C4-2B (cell line): ENCODE measurements around the gene CTTNBP2.

Source experiments
- H3K27ac ChIP-seq: fragments of 450-650 bp; 2 replicates; pipeline ENCODE4 v1.5.1; 2017
- ZFX ChIP-seq: fragments of 450-650 bp; IDR thresholded peaks from 2 replicates; pipeline ENCODE4 v1.6.1; 2017
- TF ChIP-seq, protein P1 (sequence below): fragments of 450-650 bp; conservative IDR thresholded peaks from 2 replicates; pipeline ENCODE4 v1.5.1; 2017; ENCODE audit warnings: mild to moderate bottlenecking

The CTTNBP2 gene

DNA sequence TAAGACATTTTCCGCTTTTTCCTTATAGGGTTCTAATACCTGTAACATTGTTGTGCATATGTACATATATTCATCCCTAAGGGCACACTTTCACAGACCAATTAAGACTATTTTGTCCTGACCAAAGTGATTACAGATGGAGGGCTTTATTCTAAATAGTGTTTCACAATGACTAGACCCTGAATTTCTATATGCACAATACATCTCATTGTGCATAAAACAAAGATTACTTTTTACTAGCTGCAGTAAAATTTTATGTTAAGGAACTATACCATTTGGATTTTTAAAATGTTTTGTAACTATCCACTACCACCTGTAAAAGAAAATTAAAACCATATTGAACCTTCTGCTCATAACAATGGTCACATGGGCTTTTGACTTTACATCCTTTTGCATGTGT, 87.8 kb downstream of the CTTNBP2 start:
- TF ChIP-seq, protein P1, sequence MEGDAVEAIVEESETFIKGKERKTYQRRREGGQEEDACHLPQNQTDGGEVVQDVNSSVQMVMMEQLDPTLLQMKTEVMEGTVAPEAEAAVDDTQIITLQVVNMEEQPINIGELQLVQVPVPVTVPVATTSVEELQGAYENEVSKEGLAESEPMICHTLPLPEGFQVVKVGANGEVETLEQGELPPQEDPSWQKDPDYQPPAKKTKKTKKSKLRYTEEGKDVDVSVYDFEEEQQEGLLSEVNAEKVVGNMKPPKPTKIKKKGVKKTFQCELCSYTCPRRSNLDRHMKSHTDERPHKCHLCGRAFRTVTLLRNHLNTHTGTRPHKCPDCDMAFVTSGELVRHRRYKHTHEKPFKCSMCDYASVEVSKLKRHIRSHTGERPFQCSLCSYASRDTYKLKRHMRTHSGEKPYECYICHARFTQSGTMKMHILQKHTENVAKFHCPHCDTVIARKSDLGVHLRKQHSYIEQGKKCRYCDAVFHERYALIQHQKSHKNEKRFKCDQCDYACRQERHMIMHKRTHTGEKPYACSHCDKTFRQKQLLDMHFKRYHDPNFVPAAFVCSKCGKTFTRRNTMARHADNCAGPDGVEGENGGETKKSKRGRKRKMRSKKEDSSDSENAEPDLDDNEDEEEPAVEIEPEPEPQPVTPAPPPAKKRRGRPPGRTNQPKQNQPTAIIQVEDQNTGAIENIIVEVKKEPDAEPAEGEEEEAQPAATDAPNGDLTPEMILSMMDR = no peak
- TF ChIP-seq ZFX = no peak

DNA sequence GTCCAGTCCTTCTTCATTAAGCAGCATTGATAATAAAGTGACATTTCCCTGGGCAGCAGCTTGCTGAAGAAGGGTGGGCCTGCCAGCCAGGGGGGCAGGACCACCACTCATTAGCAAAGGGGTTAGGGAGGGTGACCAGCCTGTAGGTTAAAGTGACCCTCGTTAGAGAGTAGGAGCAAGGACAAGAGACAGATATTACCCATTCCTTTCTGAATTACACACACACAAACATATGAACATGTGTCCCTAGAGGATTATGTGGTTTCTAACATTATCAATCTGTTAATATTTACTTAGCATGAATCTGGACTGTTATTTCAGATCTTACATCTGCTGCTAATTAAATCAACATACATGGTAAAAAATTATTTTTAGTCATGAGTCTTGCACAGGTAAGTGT, 88.9 kb downstream of the CTTNBP2 start:
- H3K27ac ChIP-seq = no peak overlapping the region
- TF ChIP-seq, protein P1 = no peak
- TF ChIP-seq ZFX = no peak

More for the DNA sequence above, 87.8 kb downstream of the CTTNBP2 start:
- no peak overlapping the region for H3K27ac ChIP-seq

DNA sequence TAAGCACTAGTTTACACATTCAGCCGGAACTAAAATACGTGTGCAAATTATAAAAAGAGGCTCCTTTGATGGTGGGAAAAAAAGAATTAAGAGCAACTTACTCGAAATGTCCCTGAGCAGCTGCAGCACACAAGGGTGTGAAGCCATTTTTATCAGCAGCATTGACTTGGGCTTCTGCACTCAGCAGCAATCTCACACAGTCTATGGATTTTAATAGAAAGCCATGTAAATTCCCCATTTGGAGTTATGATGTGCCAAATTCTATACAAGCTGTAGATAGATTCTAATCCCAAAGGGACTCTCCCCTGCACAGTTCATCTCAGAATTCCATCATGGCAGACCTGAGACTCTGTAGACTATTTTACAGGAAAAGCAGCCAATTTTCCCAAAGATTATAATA, 90.5 kb downstream of the CTTNBP2 start:
- no peak overlapping the region for H3K27ac ChIP-seq
- no peak for TF ChIP-seq ZFX
- TF ChIP-seq, protein P1 = no peak

DNA sequence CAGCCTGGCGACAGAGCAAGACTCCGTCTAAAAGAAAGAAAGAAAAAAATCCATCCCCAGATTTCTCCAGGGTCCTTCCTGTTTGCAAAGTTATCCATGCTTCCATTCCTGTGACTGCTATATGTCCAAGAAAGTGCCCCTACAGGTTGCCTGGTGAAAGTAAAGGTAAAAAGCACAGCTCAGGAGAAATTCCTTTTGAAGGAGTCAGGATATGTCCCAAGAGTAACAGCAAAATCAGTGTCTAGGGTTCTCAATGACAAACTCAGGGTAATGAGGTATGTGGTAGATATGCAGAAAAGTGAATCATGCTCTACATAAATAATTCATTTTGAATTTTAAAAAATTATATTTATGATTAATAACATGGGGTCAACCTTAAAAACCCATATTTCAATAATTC, 91.5 kb downstream of the CTTNBP2 start:
- H3K27ac ChIP-seq = no peak overlapping the region
- no peak for TF ChIP-seq ZFX
- TF ChIP-seq, protein P1 = no peak

DNA sequence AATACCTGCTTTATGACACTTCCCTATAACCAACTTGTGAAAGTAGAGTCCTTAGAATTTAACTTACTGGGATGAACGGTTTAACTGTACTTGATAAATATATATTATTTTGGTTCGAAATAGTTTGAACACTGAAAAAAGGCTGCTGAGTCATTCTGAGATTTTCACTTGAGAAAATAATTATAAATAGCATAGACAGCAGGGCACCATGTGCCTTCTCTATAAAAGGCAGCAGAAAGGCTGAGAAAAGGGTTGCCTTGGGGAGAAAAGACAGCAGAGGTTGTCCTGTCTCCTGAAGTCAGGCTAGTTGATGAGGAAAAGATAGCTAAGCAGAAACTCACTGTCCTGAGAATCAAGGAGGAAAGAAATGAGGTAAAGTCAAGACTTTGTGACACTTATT, 92.4 kb downstream of the CTTNBP2 start:
- TF ChIP-seq ZFX = no peak
- TF ChIP-seq, protein P1 = no peak
- no peak overlapping the region for H3K27ac ChIP-seq

DNA sequence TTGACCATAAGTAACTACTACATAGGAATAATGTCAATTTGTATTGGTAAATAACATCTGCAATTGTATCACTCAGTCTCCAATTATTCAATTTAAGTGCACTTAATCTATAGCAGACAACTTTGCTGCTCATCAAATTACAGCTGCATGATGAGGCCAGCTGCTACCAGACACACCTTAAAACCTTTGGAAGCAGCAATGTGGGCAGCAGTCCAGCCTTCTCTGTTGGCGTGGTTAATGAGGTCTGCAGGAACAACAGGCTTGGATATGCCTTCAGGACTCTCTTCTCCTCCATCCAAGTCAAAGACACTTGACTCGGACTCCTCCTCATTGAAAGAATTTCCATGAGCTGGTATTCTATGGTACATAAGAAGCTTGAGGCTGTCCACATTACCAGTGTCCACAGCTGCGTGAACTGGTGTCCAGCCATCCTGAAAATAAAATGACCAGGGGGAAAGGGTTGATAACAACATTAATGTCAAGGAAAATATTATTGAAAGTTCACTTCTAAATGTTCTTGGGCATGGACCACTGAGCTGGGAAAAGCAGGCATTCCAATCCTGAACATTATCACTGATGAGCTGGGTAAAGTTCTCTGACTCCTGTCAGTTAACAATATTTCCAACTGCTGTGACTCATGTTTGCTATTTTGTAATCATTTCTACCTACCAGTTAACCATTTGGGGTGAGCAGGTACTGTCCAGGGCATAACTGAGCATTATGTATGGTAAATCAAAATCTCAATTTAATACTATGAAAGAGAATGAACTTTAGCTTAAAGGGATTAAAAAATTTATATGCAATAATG, 95.7 kb downstream of the CTTNBP2 start:
- H3K27ac ChIP-seq = no peak overlapping the region
- TF ChIP-seq ZFX = no peak

DNA sequence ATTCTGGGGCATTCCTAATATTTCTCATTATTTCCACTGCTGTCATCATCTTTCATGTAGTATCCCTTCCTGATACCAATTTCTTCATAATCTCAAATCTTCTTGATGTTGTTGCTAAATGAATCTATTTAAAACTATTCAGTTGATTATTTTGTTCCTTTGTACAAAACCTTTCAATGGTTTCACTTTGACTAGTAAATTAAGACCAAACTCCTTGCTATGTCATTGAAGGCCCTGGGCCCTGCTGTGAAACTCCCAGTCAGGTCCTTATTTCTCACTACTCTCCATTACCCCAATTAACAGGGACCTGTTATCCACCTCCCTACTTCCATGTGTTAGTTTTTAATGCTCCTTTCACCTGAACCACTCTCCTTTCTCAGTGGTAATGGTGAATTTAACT, 97.0 kb downstream of the CTTNBP2 start:
- TF ChIP-seq, protein P1 = no peak
- TF ChIP-seq ZFX = no peak
- no peak overlapping the region for H3K27ac ChIP-seq

DNA sequence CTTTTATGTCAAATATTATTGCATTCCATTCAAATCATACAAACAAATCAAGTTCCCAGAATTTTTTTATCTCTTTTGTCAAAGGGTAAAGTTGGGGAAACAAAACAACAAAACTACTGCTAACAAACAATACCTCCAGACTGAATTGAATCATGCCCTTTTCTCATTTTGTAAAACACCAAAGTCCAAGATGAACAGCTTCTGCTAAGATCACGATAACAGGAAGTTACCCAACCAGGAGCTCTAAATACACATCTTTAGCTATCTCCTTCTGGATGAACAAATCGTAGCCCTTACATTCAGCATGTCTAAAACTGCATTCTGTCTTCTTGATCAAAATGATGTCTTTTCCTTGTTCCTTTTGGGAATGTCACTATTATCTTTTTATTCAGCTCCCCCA, 97.4 kb downstream of the CTTNBP2 start:
- no peak for TF ChIP-seq ZFX
- TF ChIP-seq, protein P1 = no peak

More for the DNA sequence above, 97.4 kb downstream of the CTTNBP2 start:
- H3K27ac ChIP-seq = no peak overlapping the region
